ENCODE measurements around the gene DTHD1. TPM values are rescaled to one million over a fixed set of nuclear protein-coding genes. Genes with fewer than 3 reads are reported as not detected.

DTHD1 gene
- total RNA-seq, 1 experiment from 2014 or later: not detected

DNA sequence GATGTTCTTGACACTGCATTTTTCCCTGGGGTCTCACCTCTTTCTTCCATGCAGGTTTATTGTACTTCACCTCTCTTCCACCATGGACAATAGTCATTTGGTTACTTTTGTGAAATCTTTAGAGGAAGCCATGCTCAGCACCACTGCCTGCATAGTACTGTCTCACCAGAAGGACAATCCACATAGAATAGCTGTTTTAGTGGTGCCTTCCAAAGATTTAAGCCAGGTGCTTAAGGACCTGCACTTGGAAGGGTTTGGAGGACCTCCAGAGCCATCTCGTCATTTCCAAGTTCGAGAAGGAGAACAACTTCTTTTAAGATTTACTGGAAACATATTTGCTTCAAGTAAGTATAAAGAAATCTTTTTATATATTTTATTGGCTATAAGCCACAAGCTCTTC, 26.7 kb downstream of the DTHD1 start:
- no peak for DNase-seq (ENCODE audit: low spot score)
- in situ Hi-C loops (cut with HindIII; ENCODE audit: low sequenced_read_pairs): no loop called here

DNA sequence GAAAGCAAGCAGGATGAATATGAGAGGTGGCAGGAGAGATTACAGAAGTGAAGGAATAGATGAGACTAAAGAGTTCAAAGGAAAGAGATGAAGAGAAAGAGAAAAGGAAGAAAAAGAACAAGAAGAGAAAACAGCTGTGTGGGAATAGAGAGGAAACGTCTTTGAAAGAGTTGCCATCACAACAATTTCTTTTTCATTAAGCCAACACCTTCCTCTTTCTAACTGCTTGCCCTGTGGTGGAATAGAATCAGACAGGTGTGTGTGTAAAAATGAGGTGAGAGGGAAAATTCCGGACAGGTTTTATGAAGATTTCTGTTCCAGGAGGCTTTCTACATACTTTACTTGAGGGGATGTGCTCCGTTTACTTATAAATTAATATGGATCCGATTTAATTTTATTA, 28.8 kb downstream of the DTHD1 start:
- no peak for DNase-seq (ENCODE audit: low spot score)
- in situ Hi-C loops (cut with HindIII; ENCODE audit: low sequenced_read_pairs): no loop called here

- no peak for DNase-seq (ENCODE audit: low spot score)
- in situ Hi-C loops (cut with HindIII; ENCODE audit: low sequenced_read_pairs): no loop called here
These were observed 29.4 kb downstream of the DTHD1 start for GRCh38 chr4:36310793-36311192.

DNA sequence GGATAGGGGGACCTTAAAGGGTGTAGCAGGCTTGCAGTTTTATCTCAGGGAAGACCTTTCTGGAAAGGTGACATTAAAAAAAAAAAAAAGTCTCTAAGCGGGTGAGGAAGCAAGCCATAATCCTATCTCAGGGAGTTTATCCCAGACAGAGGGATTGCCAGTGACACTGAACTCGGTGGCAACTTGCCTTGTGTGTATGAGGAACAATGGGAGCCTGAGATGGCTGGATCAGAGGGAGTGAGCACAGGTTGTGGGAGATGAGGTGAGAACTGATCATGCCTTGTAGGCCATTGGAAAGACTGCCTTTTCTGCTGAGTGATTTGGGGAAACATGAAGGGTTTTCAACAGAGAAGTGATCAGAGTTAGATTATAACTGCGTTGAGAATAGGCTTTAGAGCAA, 31.1 kb downstream of the DTHD1 start:
- DNase-seq (ENCODE audit: low spot score): no peak
- in situ Hi-C loops (cut with HindIII; ENCODE audit: low sequenced_read_pairs): no loop called here

DNA sequence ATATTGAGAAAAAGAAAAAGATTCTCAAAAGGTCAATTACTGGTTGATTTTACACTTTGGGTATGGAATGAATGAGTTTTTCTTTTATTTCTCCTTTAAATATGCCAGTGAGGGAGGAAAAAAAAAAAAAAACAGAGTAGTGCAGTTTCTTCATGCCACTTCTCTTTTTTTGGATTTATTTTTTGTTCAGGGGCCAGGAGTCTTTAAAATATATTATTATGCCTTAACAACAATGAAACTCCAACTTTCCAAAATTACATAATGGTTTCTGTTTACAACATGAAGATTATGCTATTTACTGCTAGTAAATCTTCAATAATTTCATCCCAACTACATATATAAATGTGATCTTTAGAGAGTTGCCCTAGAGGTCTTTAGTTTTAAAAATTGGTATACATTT, 31.9 kb downstream of the DTHD1 start:
- DNase-seq (ENCODE audit: low spot score): no peak
- in situ Hi-C loops (cut with HindIII; ENCODE audit: low sequenced_read_pairs): no loop called here

DNA sequence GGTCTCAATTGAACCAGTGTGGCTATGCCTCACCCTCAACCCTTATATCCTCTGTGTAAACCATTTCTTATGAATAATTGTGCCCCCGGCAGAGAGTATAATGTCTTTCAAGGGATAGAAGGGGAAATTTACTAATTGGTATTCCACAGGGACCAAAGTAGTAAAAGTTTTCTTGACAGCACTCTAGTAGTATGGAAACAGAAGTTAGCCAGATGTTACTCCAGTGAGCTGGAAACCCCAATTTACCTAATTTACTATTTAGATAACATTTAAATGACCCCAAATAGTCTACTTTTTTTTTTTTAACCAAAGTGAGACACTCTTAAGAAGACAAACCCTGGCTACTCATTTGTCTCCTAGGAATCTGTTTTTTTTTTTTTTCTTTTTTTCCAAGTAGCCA, 32.3 kb downstream of the DTHD1 start:
- no peak for DNase-seq (ENCODE audit: low spot score)
- in situ Hi-C loops (cut with HindIII; ENCODE audit: low sequenced_read_pairs): no loop called here

DNA sequence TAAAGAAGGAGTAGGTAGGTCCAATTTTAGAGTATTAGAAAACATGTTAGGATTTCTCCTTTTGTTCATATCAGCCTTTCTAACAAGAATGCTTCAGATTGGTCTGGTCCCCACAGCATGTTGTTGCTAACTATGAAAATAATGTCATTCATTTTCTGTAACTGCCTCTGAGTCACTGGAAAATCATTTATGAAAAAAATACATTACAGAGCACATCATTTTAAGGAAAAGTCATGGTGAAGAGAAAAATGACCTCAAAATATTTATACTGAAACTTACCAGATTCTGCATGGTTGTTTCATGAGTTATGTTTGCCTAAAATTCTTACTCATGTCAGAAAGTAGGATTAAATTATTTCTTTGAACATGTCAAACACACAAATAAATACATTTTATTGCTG, 35.2 kb downstream of the DTHD1 start:
- in situ Hi-C loops (cut with HindIII; ENCODE audit: low sequenced_read_pairs): no loop called here
- no peak for DNase-seq (ENCODE audit: low spot score)

- no peak for DNase-seq (ENCODE audit: low spot score)
- in situ Hi-C loops (cut with HindIII; ENCODE audit: low sequenced_read_pairs): no loop called here
These were observed 36.3 kb downstream of the DTHD1 start for GRCh38 chr4:36317721-36318120.

- no peak for DNase-seq (ENCODE audit: low spot score)
- in situ Hi-C loops (cut with HindIII; ENCODE audit: low sequenced_read_pairs): no loop called here
These were observed 38.9 kb downstream of the DTHD1 start for GRCh38 chr4:36320117-36320896.

DNA sequence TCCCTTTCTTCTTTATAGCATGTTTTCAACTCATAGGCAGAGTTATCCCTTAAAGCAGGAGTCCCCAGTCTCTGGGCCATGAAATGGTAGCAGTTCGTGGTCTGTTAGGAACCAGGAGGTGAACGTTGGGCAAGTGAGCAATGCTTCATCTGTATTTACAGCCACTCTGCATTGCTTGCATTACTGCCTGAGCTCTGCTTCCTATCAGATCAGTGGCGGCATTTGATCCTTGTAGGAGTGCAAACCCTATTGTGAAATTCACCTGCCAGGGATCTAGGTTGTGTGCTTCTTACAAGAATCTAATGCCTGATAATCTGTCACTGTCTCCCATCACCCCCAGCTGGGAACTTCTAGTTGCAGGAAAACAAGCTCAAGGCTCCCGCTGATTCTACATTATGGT, 39.8 kb downstream of the DTHD1 start:
- in situ Hi-C loops (cut with HindIII; ENCODE audit: low sequenced_read_pairs): no loop called here
- DNase-seq (ENCODE audit: low spot score): no peak

DNA sequence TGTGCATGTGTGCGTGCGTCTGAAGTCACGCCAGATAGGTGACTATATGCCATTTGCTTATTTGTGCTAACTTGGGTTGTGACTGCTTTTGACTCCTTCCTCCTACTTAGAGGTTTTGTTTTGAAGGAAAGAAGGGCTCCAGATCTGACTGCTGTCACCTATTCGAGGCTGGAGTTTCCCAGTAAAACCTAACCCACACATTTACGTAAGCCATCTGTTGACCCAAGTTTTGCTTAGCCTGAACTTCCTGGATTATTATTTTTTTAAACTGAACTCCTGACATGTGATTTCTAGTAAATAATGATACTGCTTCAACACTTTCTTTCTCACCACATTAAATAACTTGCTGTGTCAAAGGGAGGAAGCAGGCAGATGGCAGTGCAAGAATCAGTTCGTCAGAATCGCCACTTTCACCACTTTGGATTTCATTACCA, 41.5 kb downstream of the DTHD1 start:
- in situ Hi-C loops (cut with HindIII; ENCODE audit: low sequenced_read_pairs): no loop called here
- no peak for DNase-seq (ENCODE audit: low spot score)

- in situ Hi-C loops (cut with HindIII; ENCODE audit: low sequenced_read_pairs): no loop called here
- no peak for DNase-seq (ENCODE audit: low spot score)
These were observed 42.5 kb downstream of the DTHD1 start for GRCh38 chr4:36323816-36324419.

DNA sequence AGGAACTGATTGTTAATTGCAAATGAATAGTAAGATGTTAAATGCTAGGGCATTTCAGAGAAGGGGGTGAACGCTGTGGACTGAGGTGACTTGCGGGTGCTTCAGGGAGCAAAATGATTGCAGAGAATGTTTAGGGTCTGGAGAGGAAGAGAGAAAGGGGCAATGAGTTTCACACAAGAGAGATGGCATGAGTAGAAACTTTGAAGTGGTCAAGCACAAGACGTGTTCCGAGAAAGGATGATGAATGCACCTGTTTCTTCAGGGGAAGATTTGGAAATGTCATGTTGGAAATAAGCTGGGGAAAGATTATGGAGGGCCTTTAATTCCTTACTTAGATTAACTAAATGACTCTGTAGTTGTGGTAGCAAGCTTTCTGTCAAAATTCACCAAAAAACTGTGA, 43.4 kb downstream of the DTHD1 start:
- no peak for DNase-seq (ENCODE audit: low spot score)
- in situ Hi-C loops (cut with HindIII; ENCODE audit: low sequenced_read_pairs): no loop called here

- DNase-seq (ENCODE audit: low spot score): no peak
- in situ Hi-C loops (cut with HindIII; ENCODE audit: low sequenced_read_pairs): no loop called here
These were observed 44.1 kb downstream of the DTHD1 start for GRCh38 chr4:36325499-36325898.

GRCh38 chr4:36325926-36326325, 44.5 kb downstream of the DTHD1 start:
- DNase-seq (ENCODE audit: low spot score): no peak
- in situ Hi-C loops (cut with HindIII; ENCODE audit: low sequenced_read_pairs): no loop called here

- in situ Hi-C loops (cut with HindIII; ENCODE audit: low sequenced_read_pairs): no loop called here
- DNase-seq (ENCODE audit: low spot score): no peak
These were observed 45.1 kb downstream of the DTHD1 start for GRCh38 chr4:36326476-36327029.

GRCh38 chr4:36327400-36327799, 46.0 kb downstream of the DTHD1 start:
- in situ Hi-C loops (cut with HindIII; ENCODE audit: low sequenced_read_pairs): no loop called here
- DNase-seq (ENCODE audit: low spot score): no peak

DNA sequence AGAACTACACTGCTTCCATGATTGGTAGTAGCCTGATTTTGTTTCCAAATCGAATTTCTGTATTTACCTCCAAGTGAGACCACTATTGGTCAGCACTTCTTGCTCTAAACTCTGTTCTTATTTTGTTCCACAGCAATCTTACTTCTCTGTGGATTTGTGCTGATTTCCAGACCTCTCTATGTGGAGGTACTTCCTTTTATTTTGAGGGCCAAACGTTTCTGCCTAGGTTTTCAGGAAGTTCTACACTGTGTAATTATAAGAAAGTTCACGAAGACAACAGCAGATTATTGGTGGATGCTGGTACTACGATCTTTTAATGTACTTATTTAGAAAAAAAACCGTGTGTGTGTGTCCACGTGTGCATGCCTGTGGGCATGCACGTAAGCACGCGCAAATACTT, 46.7 kb downstream of the DTHD1 start:
- no peak for DNase-seq (ENCODE audit: low spot score)
- in situ Hi-C loops (cut with HindIII; ENCODE audit: low sequenced_read_pairs): no loop called here

DNA sequence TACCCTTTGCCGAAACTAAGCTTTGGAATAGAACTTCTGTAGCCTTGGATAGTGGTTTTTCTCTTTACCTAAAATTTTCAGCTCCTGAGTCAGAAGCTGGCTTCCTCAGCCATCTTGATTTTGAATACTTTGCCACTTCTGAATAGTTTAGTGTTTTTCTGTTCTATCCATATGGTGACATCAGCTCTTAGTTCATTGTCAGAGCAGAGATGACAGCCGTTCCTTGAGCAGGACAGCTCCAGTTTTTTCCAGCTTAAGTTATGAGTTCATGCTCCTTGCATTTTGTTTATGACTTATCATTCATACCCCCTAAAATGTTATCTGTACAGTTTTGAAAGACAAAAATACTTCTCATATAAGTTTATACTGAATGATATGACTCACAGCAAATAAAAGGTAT, 47.8 kb downstream of the DTHD1 start:
- DNase-seq (ENCODE audit: low spot score): no peak
- in situ Hi-C loops (cut with HindIII; ENCODE audit: low sequenced_read_pairs): no loop called here

DNA sequence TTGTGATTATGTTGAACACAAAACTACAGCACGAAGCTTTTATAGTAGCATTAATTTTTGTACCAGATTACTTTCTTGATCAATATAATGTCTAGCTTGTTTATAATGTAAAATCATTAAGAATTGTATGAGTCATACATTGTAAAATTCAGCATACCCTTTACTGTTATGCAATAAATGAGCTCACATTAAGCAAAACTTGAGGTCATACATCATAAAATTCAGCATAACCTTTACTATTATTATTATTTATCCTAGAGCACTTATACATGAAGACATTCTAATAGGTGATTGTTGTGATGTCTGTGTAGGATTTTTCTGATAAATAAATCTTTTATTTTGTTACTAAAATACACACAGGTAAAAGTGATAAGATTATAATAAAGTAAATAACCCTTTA, 49.4 kb downstream of the DTHD1 start:
- in situ Hi-C loops (cut with HindIII; ENCODE audit: low sequenced_read_pairs): no loop called here
- DNase-seq (ENCODE audit: low spot score): no peak
